Hypothalamus (tissue), 51 donors: ENCODE data around the gene GABBR2.
A peak's percentile ranks its signal among the peaks of the same experiment; 100 is the strongest.

ENCODE experiments used
- DNase-seq, 51 donors: peaks; one replicate each; lab custom pipeline; 2025; lab: John Stamatoyannopoulos, UW

The GABBR2 gene

GRCh38 chr9:98385751-98386150, 323.0 kb downstream of the GABBR2 start:
- DNase-seq, result no peak

GRCh38 chr9:98383758-98384157, 325.0 kb downstream of the GABBR2 start:
- no peak for DNase-seq

DNA sequence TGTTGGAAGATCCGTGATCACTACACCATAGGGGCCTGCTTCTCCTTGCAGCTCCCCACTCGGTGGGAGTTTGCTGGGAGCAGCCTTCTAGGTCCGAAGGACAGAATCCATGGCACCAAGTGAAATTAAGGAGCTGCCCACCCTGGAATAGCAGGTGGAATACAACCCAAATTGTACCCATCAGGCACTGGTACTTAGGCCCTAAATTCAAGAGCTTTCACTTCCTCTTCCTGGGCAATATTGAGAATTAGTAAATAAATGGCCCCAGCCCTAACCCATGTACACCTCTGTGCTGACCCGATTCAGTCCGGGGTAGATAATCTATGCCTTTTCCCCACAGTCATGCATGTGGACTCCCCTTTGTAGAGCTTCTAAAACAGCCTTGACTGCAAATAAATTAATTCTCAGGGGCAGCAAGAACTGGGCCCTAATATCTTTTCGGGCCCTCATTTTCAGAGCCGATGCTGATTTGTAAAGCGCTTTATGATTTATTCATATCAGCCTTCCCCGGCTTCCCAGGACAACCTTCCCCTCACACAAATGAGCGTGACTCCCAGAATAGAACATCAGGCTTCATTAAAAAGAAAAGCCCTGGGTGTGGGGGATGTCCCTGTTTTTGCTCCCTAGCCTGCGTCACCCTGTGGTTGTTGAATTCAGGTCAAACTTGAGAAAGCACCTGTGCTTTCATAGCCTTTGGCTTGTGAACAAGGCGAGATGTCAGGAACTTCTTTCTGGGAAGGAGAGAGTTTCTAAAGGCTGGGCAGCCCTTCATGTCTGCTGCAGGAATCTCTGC, 327.2 kb downstream of the GABBR2 start:
- no peak for DNase-seq

DNA sequence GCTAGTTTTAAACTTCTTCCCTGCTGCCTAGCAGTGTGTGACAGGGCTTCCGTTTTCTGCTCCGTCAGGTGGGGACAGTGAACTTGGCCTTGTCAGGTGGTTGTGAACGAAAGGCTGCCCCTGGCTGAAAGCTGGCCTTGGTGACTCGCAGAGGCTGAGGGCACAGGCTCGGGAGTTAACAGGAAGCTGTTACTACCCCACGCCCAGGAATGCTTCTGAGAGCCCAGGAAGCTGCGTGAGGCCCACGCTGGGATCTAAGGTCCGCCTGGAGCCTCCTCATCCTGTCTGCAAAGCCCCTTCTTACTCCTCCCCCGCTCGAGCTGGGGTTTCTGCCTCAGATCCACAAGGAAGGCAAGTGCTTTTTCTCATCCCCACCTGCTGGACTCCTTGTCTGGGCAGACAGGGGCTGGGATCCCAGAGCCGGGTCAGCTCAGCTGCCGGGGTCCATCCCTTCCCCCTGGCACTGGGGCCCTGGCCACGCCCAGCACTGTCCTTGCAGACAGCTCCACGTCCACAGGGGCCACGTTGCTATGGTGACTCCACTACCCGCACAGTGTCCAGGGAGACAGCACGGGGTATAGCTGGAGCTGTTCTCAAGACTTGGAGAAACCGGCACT, 328.6 kb downstream of the GABBR2 start:
- peak in 16 of 51 donors; percentile 2 to 50 (median 23) for DNase-seq

DNA sequence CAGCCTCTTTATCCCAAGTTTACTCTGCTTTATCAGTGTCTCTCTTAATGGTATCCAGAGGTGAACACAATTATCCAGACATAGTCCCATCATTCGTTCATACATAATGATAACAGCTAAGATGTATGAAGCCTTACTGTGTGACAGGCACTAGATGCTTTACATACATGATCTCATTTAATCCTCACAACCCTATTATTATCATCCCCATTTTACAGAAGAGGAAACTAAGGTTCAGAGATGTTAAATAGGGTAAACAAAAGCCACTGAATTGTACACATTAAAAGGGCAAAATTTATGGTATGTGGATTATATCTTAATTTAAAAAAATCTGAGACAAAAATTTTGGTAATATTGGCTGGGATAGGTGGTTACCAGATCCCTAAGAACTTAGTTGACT, 329.2 kb downstream of the GABBR2 start:
- DNase-seq, result no peak

- no peak for DNase-seq
These were observed 329.9 kb downstream of the GABBR2 start for GRCh38 chr9:98378794-98379193.

DNA sequence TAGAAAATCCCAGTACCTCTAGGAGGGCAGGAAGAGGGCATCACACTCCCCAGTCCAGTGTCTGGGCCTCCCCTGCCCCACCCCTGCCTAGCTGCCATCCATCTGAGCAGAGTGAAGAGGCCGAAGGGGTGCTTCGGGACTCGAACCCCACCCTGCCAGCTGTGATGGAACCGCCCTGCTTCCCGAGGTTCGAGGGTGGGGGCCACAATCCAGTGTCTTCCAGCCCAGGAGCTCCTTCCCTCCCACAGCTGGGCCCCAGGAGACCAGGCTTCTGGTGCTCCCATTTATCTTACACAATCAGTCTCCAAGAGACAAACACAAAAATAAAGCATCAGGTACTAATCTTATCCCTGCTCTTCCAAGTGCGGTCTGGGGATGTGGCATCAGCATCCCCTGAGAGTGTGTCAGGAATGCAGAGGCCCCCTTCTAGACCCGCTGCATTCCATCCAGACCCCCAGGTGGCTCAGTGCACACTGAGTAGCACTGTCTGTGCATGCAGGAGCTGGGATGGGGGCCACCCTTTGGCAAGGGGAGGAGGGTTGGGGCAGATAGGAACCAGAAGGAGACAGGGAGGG, 330.4 kb downstream of the GABBR2 start:
- DNase-seq, result no peak

- no peak for DNase-seq
These were observed 333.5 kb downstream of the GABBR2 start for GRCh38 chr9:98375138-98375726.

DNA sequence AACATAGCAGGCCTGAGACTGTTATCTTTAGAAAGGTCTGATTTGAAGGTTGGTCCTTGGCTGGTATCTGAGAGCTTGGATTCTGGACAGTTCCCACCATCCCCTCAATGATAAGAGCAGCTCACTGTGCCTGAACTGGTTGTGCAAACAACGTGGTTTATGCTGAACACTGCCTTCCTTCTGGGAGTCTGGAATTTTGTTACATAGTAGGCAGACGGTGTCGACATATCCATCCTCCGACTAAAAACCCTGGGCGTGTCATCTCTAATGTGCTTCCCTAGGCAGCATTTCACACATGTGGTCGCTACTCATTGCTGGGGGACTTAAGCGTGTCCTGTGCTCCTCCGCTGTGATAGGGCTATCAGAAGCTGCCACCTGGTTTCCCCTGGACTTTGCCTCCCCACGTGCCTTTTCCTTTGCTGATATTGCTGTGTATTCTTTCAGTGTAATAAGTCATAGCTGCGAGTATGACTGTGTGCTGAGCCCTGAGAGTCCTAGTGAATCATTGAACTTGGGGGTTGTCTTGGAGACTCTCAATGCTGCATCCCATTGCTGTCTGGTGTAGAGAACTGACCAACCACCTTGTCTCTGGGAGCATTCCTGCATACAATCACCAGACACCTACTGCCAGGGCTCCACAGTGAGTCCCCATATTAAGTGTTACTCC, 334.2 kb downstream of the GABBR2 start:
- DNase-seq, result no peak

GRCh38 chr9:98373609-98374008, 335.1 kb downstream of the GABBR2 start:
- no peak for DNase-seq

DNA sequence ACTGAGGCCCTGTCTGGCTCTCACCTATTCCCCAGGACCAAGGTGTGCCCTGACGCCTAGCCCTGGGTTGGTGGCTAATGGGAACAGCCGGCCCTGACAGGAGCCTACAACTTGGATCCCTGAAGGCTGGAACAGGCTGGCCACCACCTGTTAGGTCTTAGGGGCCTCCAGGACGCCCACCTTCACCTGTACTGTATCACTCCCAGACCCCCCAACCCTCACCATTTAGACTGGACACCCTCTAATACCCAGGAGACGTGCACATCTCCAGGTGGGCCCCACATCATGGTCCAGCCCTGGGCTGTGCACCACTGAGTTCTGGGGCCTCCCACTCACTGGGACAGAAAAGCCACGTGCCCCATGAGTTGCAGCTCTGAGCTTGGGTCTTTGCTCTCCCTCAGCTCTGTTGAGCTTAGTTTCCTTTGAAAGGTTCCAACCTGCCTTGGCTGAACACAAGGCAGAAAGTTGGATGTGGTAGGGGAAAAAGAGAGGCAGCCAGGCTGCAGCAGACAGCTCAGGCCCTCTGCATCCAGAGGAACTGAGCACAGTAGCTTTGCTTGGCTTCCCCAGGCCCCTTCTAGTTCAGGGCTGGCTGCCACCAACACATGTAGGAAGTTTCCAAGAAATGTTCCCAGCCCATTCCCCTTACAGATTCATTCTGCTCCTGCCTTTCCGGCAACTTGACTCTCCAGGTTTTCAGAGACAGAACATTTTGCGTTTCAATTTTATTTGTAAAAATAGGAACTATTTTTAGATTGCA, 336.5 kb downstream of the GABBR2 start:
- DNase-seq, result peak in 23 of 51 donors; percentile 7 to 68 (median 46)

DNA sequence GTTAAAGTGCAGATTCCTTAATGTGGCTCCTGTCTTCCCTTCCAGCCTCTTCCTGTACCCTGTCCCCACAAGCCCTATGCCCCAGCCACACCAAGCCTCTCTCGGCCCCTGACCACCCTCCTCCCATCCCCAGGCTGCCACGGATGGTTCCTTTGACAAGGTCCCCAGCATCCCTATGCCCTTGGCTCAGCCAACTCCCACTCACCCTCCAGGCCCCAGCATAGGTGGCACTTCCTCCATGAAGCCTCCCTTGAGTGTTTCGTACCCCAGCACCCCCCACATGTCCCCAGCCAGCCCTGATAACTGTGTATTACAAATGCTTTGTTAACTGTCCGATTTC, 337.8 kb downstream of the GABBR2 start:
- no peak for DNase-seq

GRCh38 chr9:98370300-98370975, 338.3 kb downstream of the GABBR2 start:
- DNase-seq, result no peak

- DNase-seq, result no peak
These were observed 338.8 kb downstream of the GABBR2 start for GRCh38 chr9:98369896-98370295.

GRCh38 chr9:98369471-98369870, 339.3 kb downstream of the GABBR2 start:
- no peak for DNase-seq

GRCh38 chr9:98369066-98369425, 339.7 kb downstream of the GABBR2 start:
- no peak for DNase-seq

DNA sequence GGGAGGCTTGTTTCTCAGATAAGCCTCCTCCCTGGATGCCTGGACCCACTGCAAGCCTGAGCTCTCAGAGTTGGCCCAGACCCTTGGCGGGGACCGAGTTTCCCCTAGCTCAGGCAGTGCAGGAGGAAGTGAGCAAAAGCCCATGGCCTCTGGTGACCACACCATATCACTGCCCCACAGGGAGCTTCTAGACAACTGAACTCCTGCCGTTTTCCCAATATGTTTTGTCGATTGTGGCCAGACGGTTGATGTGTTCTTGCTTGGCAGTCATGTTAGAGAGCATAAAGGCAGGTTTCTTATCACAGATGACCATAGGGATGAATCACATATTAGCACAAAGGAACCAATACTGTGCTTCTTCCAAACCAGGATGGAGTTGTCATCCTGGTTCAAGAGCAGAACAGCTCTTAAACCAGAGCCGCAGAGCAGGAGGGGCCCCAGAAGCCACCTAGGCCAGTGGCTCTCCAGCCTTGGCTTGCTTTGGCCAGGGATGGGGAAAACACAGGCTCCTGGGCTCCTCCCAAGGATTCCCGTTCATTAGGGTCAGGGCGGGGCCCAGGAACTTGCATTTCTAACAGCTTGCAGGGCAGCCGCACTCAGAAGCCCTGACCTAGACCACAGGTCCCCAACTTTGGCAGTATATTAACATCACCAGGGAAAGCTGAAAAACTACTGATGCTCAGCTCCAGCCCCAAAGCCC, 340.2 kb downstream of the GABBR2 start:
- DNase-seq, result no peak

GRCh38 chr9:98367923-98368322, 340.8 kb downstream of the GABBR2 start:
- DNase-seq, result no peak

- no peak for DNase-seq
These were observed 341.3 kb downstream of the GABBR2 start for GRCh38 chr9:98367371-98367900.
